ENCODE measurements around the gene SPAG7. TPM values are rescaled to one million over a fixed set of nuclear protein-coding genes. Genes with fewer than 3 reads are reported as not detected.

The SPAG7 gene, protein sequence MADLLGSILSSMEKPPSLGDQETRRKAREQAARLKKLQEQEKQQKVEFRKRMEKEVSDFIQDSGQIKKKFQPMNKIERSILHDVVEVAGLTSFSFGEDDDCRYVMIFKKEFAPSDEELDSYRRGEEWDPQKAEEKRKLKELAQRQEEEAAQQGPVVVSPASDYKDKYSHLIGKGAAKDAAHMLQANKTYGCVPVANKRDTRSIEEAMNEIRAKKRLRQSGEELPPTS
- total RNA-seq = 10 to 100 TPM; 47.0 to 50.7 TPM
- long read RNA-seq, donor 1, transcript SPAG7-201 (7 exons, 1,058 nt) = major isoform, 7 of 11 reads
- long read RNA-seq, donor 1, partial matches to known transcripts = 1 of 11 reads
- long read RNA-seq, donor 1, other reads (novel, unspliced or antisense) = 2 of 11 reads
- long read RNA-seq, donor 2, transcript SPAG7-201 (7 exons, 1,058 nt) = major isoform, 47 of 68 reads
- long read RNA-seq, donor 2, partial matches to known transcripts = 2 of 68 reads
- long read RNA-seq, donor 2, other reads (novel, unspliced or antisense) = 12 of 68 reads

GRCh38 chr17:4967539-4968485, at the start of gene SPAG7:
SPAG7 (minus strand) TSS chr17:4967817; CDS start chr17:4967804, 13 bp downstream.
- peak; percentile 98 for DNase-seq (ENCODE audit: low spot score)
- intact Hi-C loops (cut with DNase I) = no loop called here

- no peak for DNase-seq (ENCODE audit: low spot score)
- intact Hi-C loops (cut with DNase I) = no loop called here
Observed at GRCh38 chr17:5014357-5014756, 46.7 kb upstream of the SPAG7 start.

DNA sequence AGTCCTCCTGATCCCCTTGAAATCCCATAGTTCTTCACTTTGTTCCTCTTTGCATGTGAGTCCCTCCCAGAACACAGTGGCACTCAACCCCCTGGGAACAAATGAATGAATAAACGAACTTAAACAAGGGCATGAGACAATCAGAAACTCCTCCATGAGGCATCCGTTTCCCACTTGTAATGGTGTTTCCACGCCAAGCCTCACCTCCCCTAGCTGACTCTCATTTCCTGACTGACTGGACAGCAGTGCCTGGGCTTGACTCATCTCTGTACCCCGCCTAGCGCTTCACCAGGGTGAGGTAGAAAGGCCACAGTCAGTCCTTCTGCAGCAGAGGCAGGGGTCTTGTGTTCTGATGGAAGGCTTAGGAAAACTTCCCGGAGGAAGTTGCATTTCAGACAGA, 44.3 kb upstream of the SPAG7 start:
- no peak for DNase-seq (ENCODE audit: low spot score)
- intact Hi-C loops (cut with DNase I) = no loop called here

DNA sequence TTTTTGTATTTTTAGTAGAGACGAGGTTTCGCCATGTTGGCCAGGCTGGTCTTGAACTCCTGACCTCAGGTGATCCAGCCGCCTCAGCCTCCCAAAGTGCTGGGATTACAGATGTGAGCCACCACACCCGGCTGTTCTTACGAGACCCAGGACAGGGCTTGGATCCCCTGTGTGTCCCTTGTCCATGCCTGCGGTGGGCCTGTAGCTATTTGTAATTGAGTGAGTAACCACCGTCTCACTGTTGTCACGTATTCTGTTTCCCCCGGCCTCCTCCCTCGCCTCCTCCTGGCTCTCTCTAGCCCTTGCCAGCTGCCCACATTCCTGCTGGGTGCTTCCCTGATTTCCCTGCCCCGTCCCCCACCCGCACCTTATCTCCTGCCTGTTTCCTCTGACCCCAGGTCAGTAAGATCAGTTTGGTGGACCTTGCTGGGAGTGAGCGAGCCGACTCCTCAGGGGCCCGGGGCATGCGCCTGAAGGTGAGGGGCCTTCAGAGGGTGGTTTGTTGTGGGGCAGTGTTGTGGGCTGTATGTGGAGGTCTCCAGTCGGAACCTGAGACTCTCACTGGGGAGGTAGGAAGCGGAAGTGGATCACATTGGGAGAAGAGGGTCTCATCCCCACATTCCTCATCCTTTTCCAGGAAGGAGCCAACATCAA, 35.7 kb upstream of the SPAG7 start:
- peak; percentile 67 for DNase-seq (ENCODE audit: low spot score)
- intact Hi-C loops (cut with DNase I) = no loop called here

DNA sequence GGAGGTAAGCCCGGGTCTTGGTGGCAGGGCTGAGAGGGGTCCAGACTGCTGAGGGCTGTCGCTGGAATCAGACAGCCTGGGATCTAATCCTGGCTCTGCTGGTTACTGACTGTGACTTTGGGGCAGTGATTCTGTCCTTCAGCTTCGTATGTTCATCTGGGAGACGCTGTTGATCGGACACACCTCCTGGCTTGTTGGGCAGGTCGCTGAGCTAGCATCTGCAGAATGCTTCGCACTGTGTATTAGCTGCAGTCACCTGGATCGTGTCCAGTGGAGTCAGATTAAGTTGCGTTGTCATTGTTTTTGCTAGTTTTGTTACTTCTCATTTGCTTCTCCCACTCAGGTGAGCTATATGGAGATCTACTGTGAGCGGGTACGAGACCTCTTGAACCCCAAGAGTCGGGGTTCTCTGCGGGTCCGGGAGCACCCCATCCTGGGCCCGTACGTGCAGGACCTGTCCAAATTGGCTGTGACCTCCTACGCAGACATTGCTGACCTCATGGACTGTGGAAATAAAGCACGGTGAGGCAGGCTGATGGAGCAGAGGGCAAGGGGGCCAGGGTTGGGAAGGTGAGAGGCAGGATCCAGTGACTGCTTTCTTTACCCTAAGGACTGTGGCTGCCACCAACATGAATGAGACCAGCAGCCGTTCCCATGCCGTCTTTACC, 34.6 kb upstream of the SPAG7 start:
- DNase-seq (ENCODE audit: low spot score) = no peak
- intact Hi-C loops (cut with DNase I) = no loop called here

DNA sequence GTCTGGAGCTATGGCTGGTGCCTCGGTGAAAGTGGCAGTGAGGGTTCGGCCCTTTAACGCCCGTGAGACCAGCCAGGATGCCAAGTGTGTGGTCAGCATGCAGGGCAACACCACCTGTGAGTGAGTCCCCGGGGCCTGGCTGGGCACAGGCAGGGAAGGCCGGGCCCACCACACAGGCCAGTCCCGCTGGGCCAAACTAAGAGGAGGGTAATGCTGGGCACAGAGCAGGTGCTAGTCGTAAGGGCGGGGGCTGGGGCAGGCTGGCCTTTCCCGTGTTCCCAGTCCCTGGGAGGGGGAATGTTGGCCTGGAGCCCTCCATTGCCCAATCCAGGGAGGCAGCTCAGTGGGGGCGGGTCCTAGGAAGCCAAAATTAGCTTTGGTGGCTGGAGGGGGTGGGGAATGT, 32.6 kb upstream of the SPAG7 start:
- DNase-seq (ENCODE audit: low spot score) = peak; percentile 90
- intact Hi-C loops (cut with DNase I) = no loop called here

DNA sequence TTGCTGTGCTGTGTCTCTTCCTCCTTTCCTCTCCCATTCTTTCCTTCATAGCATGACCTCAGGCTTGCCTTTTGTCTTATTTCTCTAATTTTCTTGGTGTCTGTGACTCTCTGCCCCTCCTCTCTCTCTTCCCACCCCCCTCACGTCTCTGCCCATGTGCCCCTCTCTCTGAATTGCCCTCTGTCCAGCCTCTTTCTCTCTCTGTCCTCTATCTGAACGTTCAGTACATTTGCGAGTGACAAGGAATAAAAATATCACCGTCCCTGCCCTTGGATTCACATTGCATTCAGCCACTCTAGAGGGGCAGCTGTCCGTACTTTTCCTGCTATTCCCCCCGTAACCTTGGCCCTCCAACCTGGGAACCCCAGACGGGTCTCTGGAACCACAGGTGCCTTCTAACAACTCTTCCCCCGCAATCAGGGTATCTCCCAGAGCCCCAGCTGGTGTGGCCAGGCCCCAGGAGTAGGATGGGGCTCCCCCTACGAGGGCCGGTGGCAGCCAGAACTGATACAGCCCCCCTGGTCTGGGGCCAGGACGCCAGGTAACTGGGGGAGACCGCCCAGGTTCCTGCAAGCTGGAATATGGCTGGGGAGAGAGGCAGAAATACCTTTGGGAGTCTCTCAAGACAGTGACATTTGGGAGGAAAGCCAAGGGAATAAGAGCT, 31.9 kb upstream of the SPAG7 start:
- peak; percentile 79 for DNase-seq (ENCODE audit: low spot score)
- intact Hi-C loops (cut with DNase I) = no loop called here

- DNase-seq (ENCODE audit: low spot score) = peak; percentile 76
Observed at GRCh38 chr17:4998732-4999429, 31.3 kb upstream of the SPAG7 start.

GRCh38 chr17:4998027-4998731, 30.6 kb upstream of the SPAG7 start:
- DNase-seq (ENCODE audit: low spot score) = peak; percentile 88
- intact Hi-C loops (cut with DNase I) = no loop called here

More at GRCh38 chr17:4998732-4999429, 31.3 kb upstream of the SPAG7 start:
- intact Hi-C loops (cut with DNase I) = no loop called here

DNA sequence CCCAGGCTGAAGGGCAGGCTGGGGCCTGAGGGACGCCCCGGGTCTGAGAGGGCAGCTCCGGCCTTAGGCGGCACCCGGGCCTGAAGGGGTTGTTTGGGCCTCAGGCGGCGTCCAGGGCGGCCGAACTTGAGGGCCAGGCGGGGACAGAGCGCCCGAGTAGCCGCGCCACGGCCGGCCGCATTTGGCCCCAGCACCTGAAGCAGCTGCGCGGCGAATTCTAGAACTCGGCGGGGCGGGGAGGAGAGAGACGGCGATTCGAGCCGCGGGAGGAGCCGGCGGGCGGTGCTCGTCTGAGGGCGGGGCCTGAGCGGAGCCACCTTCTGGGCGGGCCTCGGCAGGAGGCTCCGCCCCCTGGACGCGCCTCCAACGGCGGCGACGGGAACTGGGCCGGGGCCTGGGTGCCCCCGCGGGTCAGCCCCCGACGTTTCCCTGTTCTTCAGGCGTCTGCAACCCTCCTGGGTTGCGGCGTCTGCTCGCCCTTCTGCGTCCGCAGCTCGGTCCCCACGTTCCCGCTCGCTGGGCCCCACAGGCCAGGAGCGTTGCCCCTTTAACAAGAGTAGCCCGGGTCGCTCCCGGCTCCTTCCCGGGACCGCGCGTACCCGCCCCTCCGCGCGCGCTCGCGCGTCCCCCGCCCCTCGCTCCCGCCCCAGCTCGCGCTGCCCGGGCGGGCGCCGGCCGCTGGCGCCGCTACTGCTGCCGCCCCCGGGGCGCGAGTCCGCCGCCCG, 29.8 kb upstream of the SPAG7 start, which contains the start of the genes INCA1 and KIF1C:
INCA1 (minus strand) TSS at position 221 of the 725 bp plus-strand sequence. CDS start 3,085 bp downstream, outside the sequence.
KIF1C (plus strand) TSS at position 649 of the 725 bp plus-strand sequence. CDS start 2,297 bp downstream, outside the sequence.
- peak; percentile 98 for DNase-seq (ENCODE audit: low spot score)
- intact Hi-C loops (cut with DNase I) = no loop called here

- intact Hi-C loops (cut with DNase I) = no loop called here
- no peak for DNase-seq (ENCODE audit: low spot score)
Observed at GRCh38 chr17:4994081-4994595, 26.5 kb upstream of the SPAG7 start.

- no peak for DNase-seq (ENCODE audit: low spot score)
- intact Hi-C loops (cut with DNase I) = no loop called here
Observed at GRCh38 chr17:4987767-4988567, 20.4 kb upstream of the SPAG7 start.

GRCh38 chr17:4986951-4987766, 19.5 kb upstream of the SPAG7 start, which contains the start of gene CAMTA2:
CAMTA2 (minus strand) TSS chr17:4987675; CDS start chr17:4986222, 1,453 bp downstream.
- intact Hi-C loops (cut with DNase I) = no loop called here
- DNase-seq (ENCODE audit: low spot score) = peak; percentile 97

DNA sequence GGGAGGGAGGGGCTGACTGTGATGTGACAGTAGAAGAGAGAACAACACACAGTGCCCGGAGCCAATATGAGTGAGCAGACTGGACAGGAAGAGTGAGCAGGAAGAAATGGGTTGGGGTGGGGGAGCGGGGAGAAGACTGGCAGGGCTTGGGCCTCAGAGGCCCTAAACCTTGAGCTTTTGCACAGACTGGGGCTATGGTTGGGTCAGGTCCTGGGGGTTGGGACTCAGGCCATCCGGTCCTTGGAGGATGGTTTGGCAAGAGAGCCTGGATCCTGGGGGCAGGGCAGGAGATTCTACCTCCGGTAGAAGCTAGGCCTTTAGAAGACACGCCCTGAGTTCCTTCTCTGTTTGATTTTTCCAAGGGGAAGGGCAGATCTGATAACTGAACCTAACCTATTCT, 18.8 kb upstream of the SPAG7 start:
- intact Hi-C loops (cut with DNase I) = no loop called here
- DNase-seq (ENCODE audit: low spot score) = no peak

Data from posterior vena cava (tissue), 2 donors.